PFSK-1 (cell line): ENCODE measurements around the gene TNN.

Experiments used
- FOXP2 ChIP-seq: optimal IDR thresholded peaks from 2 replicates; pipeline ENCODE3; 2011; ENCODE audit warnings: borderline replicate concordance, control low read depth, inconsistent platforms; ENCODE audit not compliant: insufficient read depth; ENCODE audit errors: extremely low read length, extremely low read depth
- POLR2AphosphoS5 ChIP-seq: IDR thresholded peaks from 2 replicates; pipeline ENCODE4 v1.6.1; 2012; ENCODE audit warnings: low read depth, mild to moderate bottlenecking, control low read depth, low read length, moderate library complexity
- SIN3A ChIP-seq: IDR thresholded peaks from 2 replicates; pipeline ENCODE4 v1.6.1; 2012; ENCODE audit warnings: mild to moderate bottlenecking, low read length, moderate library complexity, borderline replicate concordance; ENCODE audit not compliant: insufficient read depth
- TAF1 ChIP-seq: IDR thresholded peaks from 2 replicates; pipeline ENCODE4 v1.6.1; 2012; ENCODE audit warnings: low read length, control low read depth, borderline replicate concordance; ENCODE audit not compliant: insufficient read depth
- TF ChIP-seq, protein P1 (sequence below), 2 experiments: IDR thresholded peaks; 2 replicates each; pipeline versions ENCODE4 v1.6.1 to v1.8.0; 2011 to 2012; ENCODE audit warnings: low read depth in 2 of 2, low read length in 2 of 2, control low read depth in 1 of 2, inconsistent platforms in 1 of 2, mild to moderate bottlenecking in 1 of 2, moderate library complexity in 1 of 2; ENCODE audit not compliant: insufficient read depth in 1 of 2

- TF ChIP-seq, protein P1, sequence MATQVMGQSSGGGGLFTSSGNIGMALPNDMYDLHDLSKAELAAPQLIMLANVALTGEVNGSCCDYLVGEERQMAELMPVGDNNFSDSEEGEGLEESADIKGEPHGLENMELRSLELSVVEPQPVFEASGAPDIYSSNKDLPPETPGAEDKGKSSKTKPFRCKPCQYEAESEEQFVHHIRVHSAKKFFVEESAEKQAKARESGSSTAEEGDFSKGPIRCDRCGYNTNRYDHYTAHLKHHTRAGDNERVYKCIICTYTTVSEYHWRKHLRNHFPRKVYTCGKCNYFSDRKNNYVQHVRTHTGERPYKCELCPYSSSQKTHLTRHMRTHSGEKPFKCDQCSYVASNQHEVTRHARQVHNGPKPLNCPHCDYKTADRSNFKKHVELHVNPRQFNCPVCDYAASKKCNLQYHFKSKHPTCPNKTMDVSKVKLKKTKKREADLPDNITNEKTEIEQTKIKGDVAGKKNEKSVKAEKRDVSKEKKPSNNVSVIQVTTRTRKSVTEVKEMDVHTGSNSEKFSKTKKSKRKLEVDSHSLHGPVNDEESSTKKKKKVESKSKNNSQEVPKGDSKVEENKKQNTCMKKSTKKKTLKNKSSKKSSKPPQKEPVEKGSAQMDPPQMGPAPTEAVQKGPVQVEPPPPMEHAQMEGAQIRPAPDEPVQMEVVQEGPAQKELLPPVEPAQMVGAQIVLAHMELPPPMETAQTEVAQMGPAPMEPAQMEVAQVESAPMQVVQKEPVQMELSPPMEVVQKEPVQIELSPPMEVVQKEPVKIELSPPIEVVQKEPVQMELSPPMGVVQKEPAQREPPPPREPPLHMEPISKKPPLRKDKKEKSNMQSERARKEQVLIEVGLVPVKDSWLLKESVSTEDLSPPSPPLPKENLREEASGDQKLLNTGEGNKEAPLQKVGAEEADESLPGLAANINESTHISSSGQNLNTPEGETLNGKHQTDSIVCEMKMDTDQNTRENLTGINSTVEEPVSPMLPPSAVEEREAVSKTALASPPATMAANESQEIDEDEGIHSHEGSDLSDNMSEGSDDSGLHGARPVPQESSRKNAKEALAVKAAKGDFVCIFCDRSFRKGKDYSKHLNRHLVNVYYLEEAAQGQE (IDR thresholded peaks at IDR 0.05; ENCODE audit: insufficient read depth in 1 of 2, low read depth in 2 of 2, low read length in 2 of 2) = no peak
- TF ChIP-seq TAF1 = no peak
- TF ChIP-seq SIN3A = no peak
- no peak for TF ChIP-seq POLR2AphosphoS5
- no peak for TF ChIP-seq FOXP2
These were observed 70.9 kb downstream of the TNN start for GRCh38 chr1:175138579-175138978.
